K562 (cell line): Measurements from ENCODE around the gene CREB3L1. TPM values are rescaled to one million over a fixed set of nuclear protein-coding genes. Genes with fewer than 3 reads are reported as not detected.

ENCODE experiments used
- ATAC-seq: fragments of 200-7000 bp; cut with Tn5 transposase; 3 replicates; pipeline ENCODE4 v1.9.1; 2020; ENCODE audit warnings: moderate library complexity
- BruUV-seq: library from RNA; stranded (reverse); fragments of 400-500 nt; replicated peaks from 2 replicates; lab custom pipeline; 2021; lab: Mats Ljungman, UMichigan
- CTCF ChIA-PET: fragments of 300-600 bp; formaldehyde crosslinking; extraction: SDS; loops from one replicate; lab custom pipeline; 2021; ENCODE audit warnings: low intra/inter-chr PET ratio; lab: Yijun Ruan, JAX
- POLR2A ChIA-PET: fragments of 300-600, 350-650 bp; sonication (Branson Sonifier 250); formaldehyde crosslinking; extraction: SDS; loops from one replicate; lab custom pipeline; 2021; ENCODE audit warnings: antibody characterized with exemption, inconsistent platforms; lab: Yijun Ruan, JAX
- DNase-seq, 4 experiments: peaks; one replicate each; pipeline versions ENCODE4 v3.0.0 to v3.0.0-alpha.2; 2011 to 2018; ENCODE audit warnings: low spot score in 3 of 4, mixed read lengths in 3 of 4; ENCODE audit errors: extremely low read depth in 1 of 4
- FAIRE-seq: peaks from 2 replicates; lab custom pipeline; 2011; peaks lifted over from hg19 to GRCh38; lab: Jason Lieb, UNC
- H2AFZ ChIP-seq: 2 replicates; pipeline ENCODE4 v1.6.0; 2011; ENCODE audit warnings: low read depth, low read length, control low read depth, inconsistent platforms
- H3K27ac ChIP-seq: fragments of 200-600 bp; 3 replicates; pipeline ENCODE4 v1.8.0; 2011; ENCODE audit warnings: low read depth, mild to moderate bottlenecking, control low read depth, inconsistent platforms, low read length, moderate library complexity, mixed read lengths; ENCODE audit errors: extremely low read depth
- H3K27me3 ChIP-seq, 2 experiments: fragments of 300-600 bp in 1 of 2; 2 replicates in 1 of 2; 3 replicates in 1 of 2; pipeline versions ENCODE4 v1.6.0 to v1.8.0; 2011; ENCODE audit warnings: inconsistent platforms in 2 of 2, low read length in 2 of 2, mild to moderate bottlenecking in 1 of 2, mixed read lengths in 1 of 2, moderate library complexity in 1 of 2; ENCODE audit not compliant: control insufficient read depth in 2 of 2, insufficient read depth in 2 of 2
- H3K36me3 ChIP-seq: fragments of 300-600 bp; 3 replicates; pipeline ENCODE4 v1.8.0; 2011; ENCODE audit warnings: mild to moderate bottlenecking, low read length, inconsistent platforms; ENCODE audit not compliant: control insufficient read depth, insufficient read depth
- H3K4me1 ChIP-seq, 2 experiments: fragments of 200-600 bp in 1 of 2; replicated peaks in 1 of 2; 2 replicates in 1 of 2; 3 replicates in 1 of 2; pipeline versions ENCODE4 v1.5.1 to v1.8.0; 2011; ENCODE audit warnings: inconsistent platforms in 2 of 2, low read length in 2 of 2, mild to moderate bottlenecking in 1 of 2, mixed read lengths in 1 of 2, moderate library complexity in 1 of 2; ENCODE audit not compliant: control insufficient read depth in 2 of 2, insufficient read depth in 2 of 2
- H3K4me2 ChIP-seq: 2 replicates; pipeline ENCODE4 v1.6.1; 2011; ENCODE audit warnings: low read length, control low read depth, inconsistent platforms, mixed read lengths; ENCODE audit not compliant: insufficient read depth
- H3K4me3 ChIP-seq: fragments of 200-600 bp; sonication (generic), shearing (Covaris generic); 2 replicates; pipeline ENCODE4 v1.5.1; 2016; ENCODE audit warnings: control low read depth, inconsistent platforms
- H3K79me2 ChIP-seq: fragments of 200-600 bp; 3 replicates; pipeline ENCODE4 v1.8.0; 2011; ENCODE audit warnings: low read length, inconsistent platforms; ENCODE audit not compliant: control insufficient read depth, insufficient read depth
- H3K9ac ChIP-seq, 2 experiments: 2 replicates each; pipeline versions ENCODE4 v1.6.0 to v1.6.1; 2011; ENCODE audit warnings: low read depth in 2 of 2, low read length in 2 of 2, control low read depth in 1 of 2, inconsistent platforms in 1 of 2, mild to moderate bottlenecking in 1 of 2, mixed read lengths in 1 of 2; ENCODE audit not compliant: insufficient read depth in 1 of 2
- H3K9me1 ChIP-seq: one replicate; pipeline ENCODE4 v1.6.0; 2011; ENCODE audit warnings: inconsistent platforms, mild to moderate bottlenecking, low read length, moderate library complexity; ENCODE audit not compliant: control insufficient read depth, insufficient read depth
- H3K9me3 ChIP-seq: replicated peaks from 2 replicates; pipeline ENCODE4 v1.5.1; 2011; ENCODE audit warnings: low read depth, low read length, inconsistent platforms; ENCODE audit not compliant: control insufficient read depth, insufficient read depth
- H4K20me1 ChIP-seq: replicated peaks from 2 replicates; pipeline ENCODE4 v1.6.1; 2011; ENCODE audit warnings: low read length, inconsistent platforms, mixed read lengths; ENCODE audit not compliant: control insufficient read depth, insufficient read depth
- CBFA2T3 ChIP-seq: fragments of 450-650 bp; IDR thresholded peaks from 2 replicates; pipeline ENCODE4 v1.6.1; 2017
- DPF2 ChIP-seq: fragments of 450-650 bp; IDR thresholded peaks from 2 replicates; pipeline ENCODE4 v1.6.1; 2016
- HDAC1 ChIP-seq, 2 experiments: fragments of 450-650 bp; IDR thresholded peaks; 2 replicates each; pipeline ENCODE4 v1.6.1; 2016 to 2017; ENCODE audit warnings: inconsistent platforms in 1 of 2, mild to moderate bottlenecking in 1 of 2, moderate library complexity in 1 of 2
- KAT8 ChIP-seq: fragments of 450-650 bp; IDR thresholded peaks from 2 replicates; pipeline ENCODE4 v1.6.1; 2016; ENCODE audit warnings: low read depth, mild to moderate bottlenecking
- KDM1A ChIP-seq, 2 experiments: fragments of 450-650 bp; IDR thresholded peaks; 2 replicates each; pipeline ENCODE4 v1.6.1; 2016; ENCODE audit warnings: mild to moderate bottlenecking in 2 of 2
- MAFK ChIP-seq: IDR thresholded peaks from 2 replicates; pipeline ENCODE4 v1.6.1; 2011; ENCODE audit warnings: low read length, improper control_type of control experiment
- MEF2A ChIP-seq: IDR thresholded peaks from 2 replicates; pipeline ENCODE4 v1.6.1; 2011; ENCODE audit warnings: low read depth, mild to moderate bottlenecking, low read length, moderate library complexity; ENCODE audit not compliant: control insufficient read depth
- NR2C1 ChIP-seq, 2 experiments: fragments of 450-650 bp; IDR thresholded peaks; 2 replicates each; pipeline ENCODE4 v1.6.1; 2017; ENCODE audit warnings: mild to moderate bottlenecking in 2 of 2, antibody characterized with exemption in 1 of 2, inconsistent platforms in 1 of 2, missing compliant biosample characterization in 1 of 2, missing genetic modification characterization in 1 of 2
- NR4A1 ChIP-seq, 2 experiments: fragments of 250-450 bp in 1 of 2; fragments of 450-650 bp in 1 of 2; sonication (Bioruptor Pico) in 1 of 2; IDR thresholded peaks; 2 replicates each; pipeline versions ENCODE4 v1.4.0 to v1.6.1; 2016 to 2020; ENCODE audit warnings: mild to moderate bottlenecking in 2 of 2, missing compliant biosample characterization in 1 of 2, missing genetic modification characterization in 1 of 2, moderate library complexity in 1 of 2
- PRPF4 ChIP-seq: fragments of 200-400 bp; formaldehyde crosslinking; IDR thresholded peaks from one replicate; pipeline ENCODE4 v1.6.1; 2017; ENCODE audit warnings: low read length, low read depth, mild to moderate bottlenecking; ENCODE audit not compliant: insufficient read depth, poor library complexity, severe bottlenecking
- TAF9B ChIP-seq: fragments of 450-650 bp; IDR thresholded peaks from 2 replicates; pipeline ENCODE4 v1.6.1; 2018; ENCODE audit warnings: mild to moderate bottlenecking; ENCODE audit not compliant: partially characterized antibody
- ZBTB7A ChIP-seq: IDR thresholded peaks from 2 replicates; pipeline ENCODE4 v1.6.1; 2011; ENCODE audit warnings: low read depth, mild to moderate bottlenecking, low read length, moderate library complexity, borderline replicate concordance; ENCODE audit not compliant: control insufficient read depth
- ZFP1 ChIP-seq: fragments of 450-650 bp; formaldehyde crosslinking; IDR thresholded peaks from 2 replicates; pipeline ENCODE4 v1.4.0; 2020; ENCODE audit warnings: mild to moderate bottlenecking, mixed read lengths
- ZFP30 ChIP-seq: fragments of 250-450 bp; sonication (Bioruptor Pico); IDR thresholded peaks from 2 replicates; pipeline ENCODE4 v1.8.0; 2022; ENCODE audit warnings: moderate library complexity, mild to moderate bottlenecking, inconsistent platforms, borderline replicate concordance
- ZNF311 ChIP-seq: fragments of 250-450 bp; sonication (Bioruptor Pico); IDR thresholded peaks from 2 replicates; pipeline ENCODE4 v1.4.0; 2020; ENCODE audit warnings: mild to moderate bottlenecking, moderate library complexity
- ZNF324 ChIP-seq: fragments of 250-450 bp; sonication (Bioruptor Pico); IDR thresholded peaks from 2 replicates; pipeline ENCODE4 v1.4.0; 2020; ENCODE audit warnings: mild to moderate bottlenecking
- ZNF79 ChIP-seq: fragments of 250-450 bp; sonication (Bioruptor Pico); IDR thresholded peaks from 2 replicates; pipeline ENCODE4 v1.4.0; 2020; ENCODE audit warnings: low read depth, mild to moderate bottlenecking, moderate library complexity
- whole genome bisulfite sequencing: fragments of 100-300 bp; shearing (Covaris generic); methylation state at CpG from one replicate; pipeline ENCODE4 v1.1.6; 2016; ENCODE audit warnings: low coverage, mixed read lengths; ENCODE audit not compliant: insufficient coverage; ENCODE audit errors: missing lambda C conversion rate; 5-methylcytosine and 5-hydroxymethylcytosine counted together
- in situ Hi-C: fragments of 300-500 bp; cut with MboI; formaldehyde crosslinking; loops from 4 replicates; pipeline ENCODE4 v1.15.0; 2018; ENCODE audit warnings: inconsistent platforms, mixed read lengths
- intact Hi-C: fragments of 100-400 bp; cut with micrococcal nuclease; formaldehyde crosslinking; loops from 2 replicates; pipeline ENCODE4 v1.14.2; 2022
- polyA plus RNA-seq, 8 experiments: library from polyadenylated mRNA; depleted of rRNA in 4 of 8; stranded (reverse) in 5 of 8; unstranded in 3 of 8; fragments of >200 nt; fragmentation: Nextera tagmentation in 2 of 8; fragmentation: Illumina TruSeq in 1 of 8; extraction: Ambion mirVana in 2 of 8; extraction: Trizol in 1 of 8; gene quantifications; 2 replicates each; pipeline versions ENCODE4 v1.2.1 to v1.2.3, GENCODE V29; 2011 to 2014; ENCODE audit warnings: inconsistent platforms in 1 of 8, missing spikeins in 1 of 8
- total RNA-seq, 7 experiments: library from RNA; depleted of rRNA in 6 of 7; stranded (reverse); fragments of >200 nt in 6 of 7; fragmentation: Illumina TruSeq in 2 of 7; extraction: Trizol in 2 of 7; gene quantifications; 2 replicates each; pipeline versions ENCODE4 v1.2.1 to v1.2.3, GENCODE V29; 2011 to 2021; ENCODE audit warnings: low replicate concordance in 1 of 7
- TF ChIP-seq, protein P1 (sequence below): fragments of 450-650 bp; conservative IDR thresholded peaks from 2 replicates; pipeline ENCODE4 v1.6.1; 2016; ENCODE audit warnings: missing genetic modification characterization, low read depth, mild to moderate bottlenecking, missing compliant biosample characterization, moderate library complexity
- TF ChIP-seq, protein P2 (sequence below): IDR thresholded peaks from 2 replicates; pipeline ENCODE4 v1.6.1; 2011; ENCODE audit not compliant: insufficient read length; ENCODE audit errors: extremely low read depth
- TF ChIP-seq, protein P3 (sequence below): fragments of 450-650 bp; IDR thresholded peaks from 2 replicates; pipeline ENCODE4 v1.6.1; 2016

CREB3L1 gene
- total and polyA plus RNA-seq, 9 of the 15 experiments (the other 6 are each of a cell fraction or from before 2014, with no cell fraction given): 1.2 to 27.6 (median 3.7) TPM

DNA sequence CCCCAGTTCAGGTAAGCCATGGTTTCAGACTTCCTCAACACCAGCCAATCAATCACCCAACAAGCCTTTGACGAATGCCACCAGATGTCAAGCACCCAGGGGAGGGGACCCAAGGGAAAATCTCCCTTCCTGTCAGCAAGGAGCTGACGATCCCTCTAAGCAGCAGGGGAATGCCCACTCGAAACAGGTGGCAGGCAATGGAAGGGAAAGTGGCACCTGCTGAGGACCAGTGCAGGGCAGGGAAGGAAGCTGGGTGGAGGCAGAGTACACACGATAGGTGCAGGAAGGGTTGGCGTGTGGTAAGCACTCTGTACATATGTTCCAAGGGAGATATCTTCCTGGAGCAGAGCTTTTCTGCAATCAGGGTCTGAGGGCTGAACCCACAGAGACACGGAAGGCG lies 11.7 kb upstream of the CREB3L1 start:
- H4K20me1 ChIP-seq: no peaks in the 10 kb centered on the region
- no TSS peak for BruUV-seq
- ATAC-seq (peak; percentile 60), DNase-seq (no peak), FAIRE-seq (no peak)
- WGBS: 9% methylated on average over 7 of the region's 7 CpGs
- H3K79me2 ChIP-seq: no peaks in the 10 kb centered on the region
- no peak overlapping the region for H2AFZ ChIP-seq
- in situ Hi-C loops: no loop called here
- no peak overlapping the region for H3K27ac ChIP-seq
- peaks cover 0 to 10% of the 10 kb centered on the region in 2 experiments; a peak in 3 of 5 replicates for H3K4me1 ChIP-seq
- no peaks in the 10 kb centered on the region for H3K9me3 ChIP-seq
- no peaks in the 10 kb centered on the region for H3K9me1 ChIP-seq
- ChIA-PET POLR2A (interaction anchor here (0.7 to 1.4 kb wide), 5 partner anchors 10 to 23 kb away, joined by 3 to 4 read pairs (median 4); partner anchors contain the start of gene CREB3L1), CTCF (no interaction called here)
- no peaks in the 10 kb centered on the region for H3K36me3 ChIP-seq
- no peaks in the 10 kb centered on the region; a peak in 1 of 5 replicates for H3K27me3 ChIP-seq
- no peak overlapping the region for H3K4me3 ChIP-seq
- no peak overlapping the region; the same call in 1 of the 2 replicates for H3K4me2 ChIP-seq
- intact Hi-C loops: no loop called here
- H3K9ac ChIP-seq: peak overlapping the region in 1 of 2 experiments; percentile 79; a peak in 1 of 4 replicates
- TF ChIP-seq ZNF324 (CRISPR knock-in tag) (no peak), MEF2A (no peak), ZBTB7A (no peak), DPF2 (no peak), NR2C1 (IDR thresholded peaks at IDR 0.05) (no peak), NR2C1 (tag; IDR thresholded peaks at IDR 0.05) (no peak), ZFP1 (no peak), PRPF4 (no peak), CBFA2T3 (peak; percentile 51; the same call in 1 of the 2 replicates), ZNF79 (no peak), TAF9B (no peak), NR4A1 (CRISPR knock-in tag; IDR thresholded peaks at IDR 0.05) (no peak), NR4A1 (tag; IDR thresholded peaks at IDR 0.05) (no peak), MAFK (no peak), ZNF311 (CRISPR knock-in tag) (no peak), HDAC1 (IDR thresholded peaks at IDR 0.05) (no peak), ZFP30 (CRISPR knock-in tag) (no peak), KAT8 (no peak), KDM1A (IDR thresholded peaks at IDR 0.05) (0 out of 4 replicates have a peak, but pooled peaks have one; percentile 10 to 30)
- TF ChIP-seq, protein P1, sequence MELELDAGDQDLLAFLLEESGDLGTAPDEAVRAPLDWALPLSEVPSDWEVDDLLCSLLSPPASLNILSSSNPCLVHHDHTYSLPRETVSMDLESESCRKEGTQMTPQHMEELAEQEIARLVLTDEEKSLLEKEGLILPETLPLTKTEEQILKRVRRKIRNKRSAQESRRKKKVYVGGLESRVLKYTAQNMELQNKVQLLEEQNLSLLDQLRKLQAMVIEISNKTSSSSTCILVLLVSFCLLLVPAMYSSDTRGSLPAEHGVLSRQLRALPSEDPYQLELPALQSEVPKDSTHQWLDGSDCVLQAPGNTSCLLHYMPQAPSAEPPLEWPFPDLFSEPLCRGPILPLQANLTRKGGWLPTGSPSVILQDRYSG (tag): no peak
- TF ChIP-seq, protein P2, sequence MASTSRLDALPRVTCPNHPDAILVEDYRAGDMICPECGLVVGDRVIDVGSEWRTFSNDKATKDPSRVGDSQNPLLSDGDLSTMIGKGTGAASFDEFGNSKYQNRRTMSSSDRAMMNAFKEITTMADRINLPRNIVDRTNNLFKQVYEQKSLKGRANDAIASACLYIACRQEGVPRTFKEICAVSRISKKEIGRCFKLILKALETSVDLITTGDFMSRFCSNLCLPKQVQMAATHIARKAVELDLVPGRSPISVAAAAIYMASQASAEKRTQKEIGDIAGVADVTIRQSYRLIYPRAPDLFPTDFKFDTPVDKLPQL: no peak
- TF ChIP-seq, protein P3, sequence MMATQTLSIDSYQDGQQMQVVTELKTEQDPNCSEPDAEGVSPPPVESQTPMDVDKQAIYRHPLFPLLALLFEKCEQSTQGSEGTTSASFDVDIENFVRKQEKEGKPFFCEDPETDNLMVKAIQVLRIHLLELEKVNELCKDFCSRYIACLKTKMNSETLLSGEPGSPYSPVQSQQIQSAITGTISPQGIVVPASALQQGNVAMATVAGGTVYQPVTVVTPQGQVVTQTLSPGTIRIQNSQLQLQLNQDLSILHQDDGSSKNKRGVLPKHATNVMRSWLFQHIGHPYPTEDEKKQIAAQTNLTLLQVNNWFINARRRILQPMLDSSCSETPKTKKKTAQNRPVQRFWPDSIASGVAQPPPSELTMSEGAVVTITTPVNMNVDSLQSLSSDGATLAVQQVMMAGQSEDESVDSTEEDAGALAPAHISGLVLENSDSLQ: 0 out of 2 replicates have a peak, but pooled peaks have one; percentile 16
